ENCODE data around the gene CD69. TPM values are rescaled to one million over a fixed set of nuclear protein-coding genes. Genes with fewer than 3 reads are reported as not detected.

CD69 gene
- total RNA-seq, 1 donor from 2014 or later = 1.6 TPM

GRCh38 chr12:9729082-9729481, 31.6 kb downstream of the CD69 start:
- Mint-ChIP-seq H3K27ac (no peak overlapping the region), H3K9me3 (no peaks in the 10 kb centered on the region), H3K36me3 (no peaks in the 10 kb centered on the region), H3K4me3 (no peak overlapping the region), H3K4me1 (ENCODE audit: unreplicated experiment) (no peaks in the 10 kb centered on the region), H3K27me3 (no peaks in the 10 kb centered on the region)
- TF ChIP-seq CTCF (conservative IDR thresholded peaks at IDR 0.05) = no peak
- DNase-seq (ENCODE audit: extremely low spot score, unreplicated experiment) = no peak

DNA sequence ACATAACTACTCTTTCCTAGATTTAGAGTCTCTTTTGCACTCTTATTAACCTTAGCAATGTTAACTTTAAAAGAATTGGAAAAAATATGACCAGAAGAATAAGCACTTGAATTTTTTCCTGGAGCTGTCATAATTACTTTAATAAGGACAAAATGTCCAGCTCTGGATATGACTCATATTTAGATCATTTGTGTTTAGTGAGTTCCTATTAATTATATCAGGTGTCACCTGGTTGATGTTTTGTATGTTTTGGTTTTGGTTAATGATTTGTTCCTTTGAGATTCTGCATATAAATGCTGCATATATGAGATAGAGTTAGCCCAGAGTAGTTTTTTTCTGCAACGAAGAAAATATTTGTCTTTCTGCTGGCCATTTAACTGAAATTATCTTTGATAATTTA, 32.9 kb downstream of the CD69 start:
- DNase-seq (ENCODE audit: extremely low spot score, unreplicated experiment) = no peak
- no peaks in the 10 kb centered on the region for H3K4me1 Mint-ChIP-seq (ENCODE audit: unreplicated experiment)
- TF ChIP-seq CTCF (conservative IDR thresholded peaks at IDR 0.05) = no peak
- H3K4me3 Mint-ChIP-seq = no peak overlapping the region
- H3K27me3 Mint-ChIP-seq = no peaks in the 10 kb centered on the region
- H3K9me3 Mint-ChIP-seq = no peaks in the 10 kb centered on the region
- no peak overlapping the region for H3K27ac Mint-ChIP-seq
- no peaks in the 10 kb centered on the region for H3K36me3 Mint-ChIP-seq

DNA sequence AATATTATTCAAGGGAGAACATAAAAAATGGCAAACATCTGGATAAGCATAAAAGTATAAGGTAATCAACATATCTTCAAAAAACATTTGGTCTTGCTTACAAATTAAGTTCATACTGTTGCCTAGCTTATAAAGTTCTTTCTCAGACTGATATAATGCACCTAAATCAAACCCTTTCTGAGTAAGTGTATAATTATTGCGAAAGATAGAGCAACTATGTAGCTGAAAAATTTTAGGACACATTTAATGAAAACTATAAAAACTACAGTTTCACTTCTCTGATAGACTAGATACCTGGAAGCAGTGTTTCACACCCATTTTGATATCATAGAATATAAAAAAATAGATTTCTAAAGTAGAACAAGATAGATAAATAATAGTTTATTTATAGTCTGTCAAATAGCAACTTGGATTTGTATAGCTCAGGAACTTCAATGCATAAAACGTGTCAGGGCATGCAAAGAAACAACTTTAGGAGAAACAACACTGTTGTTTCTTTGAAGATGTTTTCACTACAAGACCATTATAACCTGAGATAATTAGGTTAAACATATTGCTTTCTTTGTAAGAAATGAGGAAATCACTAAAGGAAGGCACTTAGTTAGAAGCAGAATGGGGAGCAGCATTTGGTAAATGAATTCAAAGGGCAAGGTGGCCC, 35.4 kb downstream of the CD69 start:
- Mint-ChIP-seq H3K4me1 (ENCODE audit: unreplicated experiment) (no peaks in the 10 kb centered on the region), H3K36me3 (no peaks in the 10 kb centered on the region), H3K9me3 (no peaks in the 10 kb centered on the region), H3K4me3 (no peak overlapping the region), H3K27me3 (peaks cover 3% of the 10 kb centered on the region), H3K27ac (no peak overlapping the region)
- no peak for DNase-seq (ENCODE audit: extremely low spot score, unreplicated experiment)
- no peak for TF ChIP-seq CTCF (conservative IDR thresholded peaks at IDR 0.05)

- H3K36me3 Mint-ChIP-seq = no peaks in the 10 kb centered on the region
- no peak overlapping the region for H3K27ac Mint-ChIP-seq
- H3K4me3 Mint-ChIP-seq = no peak overlapping the region
- H3K9me3 Mint-ChIP-seq = no peaks in the 10 kb centered on the region
- H3K27me3 Mint-ChIP-seq = peaks cover 3% of the 10 kb centered on the region
- no peak for DNase-seq (ENCODE audit: extremely low spot score, unreplicated experiment)
- no peak for TF ChIP-seq CTCF (conservative IDR thresholded peaks at IDR 0.05)
- H3K4me1 Mint-ChIP-seq (ENCODE audit: unreplicated experiment) = no peaks in the 10 kb centered on the region
These were observed 36.7 kb downstream of the CD69 start for GRCh38 chr12:9724023-9724422.

DNA sequence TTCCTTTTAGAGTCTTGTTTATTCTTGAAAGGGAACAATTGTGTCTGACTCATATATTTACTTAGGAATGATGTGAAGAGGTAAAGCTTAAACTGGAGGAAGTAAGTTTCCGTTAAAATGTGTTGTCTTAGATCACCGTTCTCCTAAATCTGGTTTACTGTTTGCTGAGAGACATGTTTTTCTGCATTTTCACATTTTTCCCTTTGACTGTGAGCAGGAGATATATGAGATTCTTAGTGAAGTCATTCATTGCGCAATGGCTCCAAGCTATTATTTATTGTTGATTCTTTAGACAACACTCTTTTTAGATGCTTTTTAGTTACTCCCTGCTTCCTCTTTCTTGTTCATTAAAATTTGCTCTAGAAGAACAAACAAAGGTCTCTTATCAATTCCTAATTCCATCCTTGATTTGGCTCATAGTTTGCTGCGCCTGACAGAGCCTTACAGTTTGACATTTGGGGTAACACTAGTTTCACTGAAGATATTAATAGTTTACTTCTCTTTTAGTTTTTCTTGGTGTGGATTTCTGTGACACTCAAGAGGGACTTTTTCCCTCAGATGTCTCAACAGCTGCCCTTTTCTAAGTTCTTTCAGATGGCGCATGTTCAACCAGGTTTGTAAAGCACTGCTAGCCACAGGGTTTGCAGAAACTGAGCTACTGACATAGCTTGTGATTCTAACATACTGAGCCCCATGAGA, 39.2 kb downstream of the CD69 start:
- DNase-seq (ENCODE audit: extremely low spot score, unreplicated experiment) = no peak
- Mint-ChIP-seq H3K27me3 (peaks cover 3% of the 10 kb centered on the region), H3K27ac (peak overlapping the region; percentile 25), H3K4me1 (ENCODE audit: unreplicated experiment) (no peaks in the 10 kb centered on the region), H3K36me3 (no peaks in the 10 kb centered on the region), H3K9me3 (no peaks in the 10 kb centered on the region), H3K4me3 (no peak overlapping the region)
- no peak for TF ChIP-seq CTCF (conservative IDR thresholded peaks at IDR 0.05)

Data from type B pancreatic cell (in vitro differentiated cells).